ENCODE measurements around the gene NFIB.

GRCh38 chr9:14158136-14158813, 155.7 kb downstream of the NFIB start:
- TF ChIP-seq YY1 (IDR thresholded peaks at IDR 0.05; ENCODE audit: insufficient read depth, insufficient read length), result no peak
- TF ChIP-seq SUZ12 (IDR thresholded peaks at IDR 0.05; ENCODE audit: extremely low read depth, insufficient read depth, insufficient read length), result no peak
- TF ChIP-seq ZNF274 (IDR thresholded peaks at IDR 0.05; ENCODE audit: low read depth, low read length), result no peak

All from NT2/D1 (cell line).